Measurements from ENCODE around the gene STK32B.

Gene STK32B

GRCh38 chr4:5471206-5471605, 419.9 kb downstream of the STK32B start:
- no peak for DNase-seq (ENCODE audit: low read depth)

- no peak for DNase-seq (ENCODE audit: low read depth)
These were observed 420.4 kb downstream of the STK32B start for GRCh38 chr4:5471691-5472090.

GRCh38 chr4:5472160-5472591, 420.9 kb downstream of the STK32B start:
- no peak for DNase-seq (ENCODE audit: low read depth)

GRCh38 chr4:5473125-5473524, 421.8 kb downstream of the STK32B start:
- no peak for DNase-seq (ENCODE audit: low read depth)

- no peak for DNase-seq (ENCODE audit: low read depth)
These were observed 423.5 kb downstream of the STK32B start for GRCh38 chr4:5474756-5475155.

- DNase-seq (ENCODE audit: low read depth) = no peak
These were observed 426.3 kb downstream of the STK32B start for GRCh38 chr4:5477613-5478012.

GRCh38 chr4:5478169-5478568, 426.9 kb downstream of the STK32B start:
- DNase-seq (ENCODE audit: low read depth) = no peak

GRCh38 chr4:5478697-5479096, 427.4 kb downstream of the STK32B start:
- DNase-seq (ENCODE audit: low read depth) = no peak

GRCh38 chr4:5479518-5480060, 428.3 kb downstream of the STK32B start:
- no peak for DNase-seq (ENCODE audit: low read depth)

GRCh38 chr4:5488413-5488812, 437.1 kb downstream of the STK32B start:
- DNase-seq (ENCODE audit: low read depth) = no peak

GRCh38 chr4:5489260-5489659, 438.0 kb downstream of the STK32B start:
- DNase-seq (ENCODE audit: low read depth) = no peak

- no peak for DNase-seq (ENCODE audit: low read depth)
These were observed 446.2 kb downstream of the STK32B start for GRCh38 chr4:5497489-5497888.

- DNase-seq (ENCODE audit: low read depth) = no peak
These were observed 448.9 kb downstream of the STK32B start for GRCh38 chr4:5500165-5500564.

- DNase-seq (ENCODE audit: low read depth) = no peak
These were observed 452.2 kb downstream of the STK32B start for GRCh38 chr4:5503336-5503936.

GRCh38 chr4:5504486-5504885, 453.2 kb downstream of the STK32B start:
- no peak for DNase-seq (ENCODE audit: low read depth)

- DNase-seq (ENCODE audit: low read depth) = no peak
These were observed 459.2 kb downstream of the STK32B start for GRCh38 chr4:5510504-5510903.

- no peak for DNase-seq (ENCODE audit: low read depth)
These were observed 460.5 kb downstream of the STK32B start for GRCh38 chr4:5511791-5512190.

- no peak for DNase-seq (ENCODE audit: low read depth)
These were observed 464.4 kb downstream of the STK32B start for GRCh38 chr4:5515646-5516045.

- no peak for DNase-seq (ENCODE audit: low read depth)
These were observed 466.1 kb downstream of the STK32B start for GRCh38 chr4:5517372-5517771.

GRCh38 chr4:5524446-5525299, 473.4 kb downstream of the STK32B start:
- DNase-seq (ENCODE audit: low read depth) = no peak

- DNase-seq (ENCODE audit: low read depth) = no peak
These were observed 475.0 kb downstream of the STK32B start for GRCh38 chr4:5526080-5526846.

- no peak for DNase-seq (ENCODE audit: low read depth)
These were observed 475.9 kb downstream of the STK32B start for GRCh38 chr4:5527211-5527610.

GRCh38 chr4:5528031-5528436, 476.8 kb downstream of the STK32B start:
- DNase-seq (ENCODE audit: low read depth) = no peak
